ENCODE data around the gene UBE2Z. TPM values are rescaled to one million over a fixed set of nuclear protein-coding genes. Genes with fewer than 3 reads are reported as not detected.

The UBE2Z gene
- total and polyA plus RNA-seq, 9 of the 15 experiments (the other 6 are each of a cell fraction or from before 2014, with no cell fraction given), result 11.8 to 89.0 (median 38.2) TPM

GRCh38 chr17:48954300-48954755, 46.1 kb downstream of the UBE2Z start:
- WGBS (ENCODE audit: insufficient coverage, low coverage, missing lambda C conversion rate), result 6% methylated on average over 7 of the region's 7 CpGs
- H3K36me3 ChIP-seq (ENCODE audit: control insufficient read depth, insufficient read depth, low read length), result no peaks in the 10 kb centered on the region
- peak overlapping the region; percentile 94 for H2AFZ ChIP-seq (ENCODE audit: low read depth, low read length)
- H4K20me1 ChIP-seq (replicated peaks; ENCODE audit: control insufficient read depth, insufficient read depth, low read length), result no peaks in the 10 kb centered on the region
- no peak overlapping the region for H3K4me3 ChIP-seq
- H3K27me3 ChIP-seq (ENCODE audit: control insufficient read depth in 2 of 2, insufficient read depth in 2 of 2, low read length in 2 of 2), result no peaks in the 10 kb centered on the region
- peak overlapping the region; percentile 52; the same call in 1 of the 2 replicates for H3K4me2 ChIP-seq (ENCODE audit: insufficient read depth, low read length)
- ChIA-PET POLR2A (interaction anchor here (0.6 to 1.3 kb wide), 4 partner anchors 10 to 58 kb away, joined by 3 to 4 read pairs (median 3); partner anchors contain the start of gene SNF8), CTCF (ENCODE audit: low intra/inter-chr PET ratio) (interaction anchor here (0.7 to 3.0 kb wide), 4 partner anchors 45 to 78 kb away, joined by 3 to 39 read pairs (median 4); no protein-coding TSS in a partner anchor)
- DNase-seq (ENCODE audit: extremely low read depth in 1 of 4, low spot score in 3 of 4) (peak; percentile 46 to 83 (median 62)), ATAC-seq (peak; percentile 98), FAIRE-seq (peak; percentile 92)
- no peak overlapping the region for H3K9ac ChIP-seq (ENCODE audit: insufficient read depth in 1 of 2, low read depth in 2 of 2, low read length in 2 of 2)
- intact Hi-C loops (cut with micrococcal nuclease), result loop anchor here (1.0 to 5.0 kb wide), 3 partner anchors 42 to 273 kb away; partner anchors contain the start of gene IGF2BP1
- no peak overlapping the region for H3K27ac ChIP-seq (ENCODE audit: extremely low read depth, low read depth, low read length)
- peaks cover 0 to 3% of the 10 kb centered on the region in 2 experiments; a peak in 2 of 5 replicates for H3K4me1 ChIP-seq (replicated peaks in 1 of 2; ENCODE audit: control insufficient read depth in 2 of 2, insufficient read depth in 2 of 2, low read length in 2 of 2)
- in situ Hi-C loops (cut with MboI), result loop anchor here (5.0 kb wide), 1 partner anchor 78 kb away; no protein-coding TSS in a partner anchor
- BruUV-seq (replicated peaks), result no TSS peak
- H3K79me2 ChIP-seq (ENCODE audit: control insufficient read depth, insufficient read depth, low read length), result peaks cover 3% of the 10 kb centered on the region; the same call in 1 of the 3 replicates
- H3K9me1 ChIP-seq (ENCODE audit: control insufficient read depth, insufficient read depth, low read length), result no peaks in the 10 kb centered on the region
- H3K9me3 ChIP-seq (replicated peaks; ENCODE audit: control insufficient read depth, insufficient read depth, low read depth, low read length), result no peaks in the 10 kb centered on the region
- TF ChIP-seq MAFF (IDR thresholded peaks at IDR 0.05; ENCODE audit: low read length) (no peak), FOXM1 (IDR thresholded peaks at IDR 0.05; ENCODE audit: low read depth) (no peak), FOXM1 (CRISPR knock-in tag; IDR thresholded peaks at IDR 0.05; ENCODE audit: low read depth) (no peak), YY1 (IDR thresholded peaks at IDR 0.05; ENCODE audit: borderline replicate concordance in 1 of 3, control insufficient read depth in 1 of 3, extremely low read depth in 1 of 3, insufficient read depth in 3 of 3, insufficient read length in 1 of 3, insufficient replicate concordance in 2 of 3, low read depth in 1 of 3, low read length in 2 of 3) (peak in 1 of 3 experiments; percentile 19), GTF2B (IDR thresholded peaks at IDR 0.05; ENCODE audit: extremely low read depth, insufficient read length) (no peak), MNT (conservative IDR thresholded peaks at IDR 0.05) (peak in 1 of 2 experiments; percentile 30; a peak in 1 of 4 replicates), CEBPB (tag; IDR thresholded peaks at IDR 0.05) (no peak), MEF2D (tag; conservative IDR thresholded peaks at IDR 0.05; ENCODE audit: low read depth) (0 out of 2 replicates have a peak, but pooled peaks have one; percentile 43), POLR2A (conservative IDR thresholded peaks at IDR 0.05) (no peak), MIER1 (IDR thresholded peaks at IDR 0.05; ENCODE audit: low read depth) (no peak), ZNF436 (CRISPR knock-in tag; IDR thresholded peaks at IDR 0.05) (no peak), PBX2 (CRISPR knock-in tag; IDR thresholded peaks at IDR 0.05; ENCODE audit: low read depth) (no peak), PBX2 (tag; conservative IDR thresholded peaks at IDR 0.05; ENCODE audit: low read depth) (peak; percentile 47), MAZ (CRISPR knock-in tag; conservative IDR thresholded peaks at IDR 0.05 in 1 of 2, IDR thresholded peaks at IDR 0.05 in 1 of 2) (peak in 1 of 2 experiments; percentile 64; a peak in 1 of 4 replicates), CBX3 (IDR thresholded peaks at IDR 0.05; ENCODE audit: borderline replicate concordance in 1 of 2, low read length in 2 of 2) (no peak), STAG1 (CRISPR knock-in tag; IDR thresholded peaks at IDR 0.05; ENCODE audit: borderline replicate concordance) (peak; percentile 76; the same call in 1 of the 2 replicates), CC2D1A (IDR thresholded peaks at IDR 0.05) (peak; percentile 87)
